Measurements from ENCODE around the gene HYLS1.

The HYLS1 gene

DNA sequence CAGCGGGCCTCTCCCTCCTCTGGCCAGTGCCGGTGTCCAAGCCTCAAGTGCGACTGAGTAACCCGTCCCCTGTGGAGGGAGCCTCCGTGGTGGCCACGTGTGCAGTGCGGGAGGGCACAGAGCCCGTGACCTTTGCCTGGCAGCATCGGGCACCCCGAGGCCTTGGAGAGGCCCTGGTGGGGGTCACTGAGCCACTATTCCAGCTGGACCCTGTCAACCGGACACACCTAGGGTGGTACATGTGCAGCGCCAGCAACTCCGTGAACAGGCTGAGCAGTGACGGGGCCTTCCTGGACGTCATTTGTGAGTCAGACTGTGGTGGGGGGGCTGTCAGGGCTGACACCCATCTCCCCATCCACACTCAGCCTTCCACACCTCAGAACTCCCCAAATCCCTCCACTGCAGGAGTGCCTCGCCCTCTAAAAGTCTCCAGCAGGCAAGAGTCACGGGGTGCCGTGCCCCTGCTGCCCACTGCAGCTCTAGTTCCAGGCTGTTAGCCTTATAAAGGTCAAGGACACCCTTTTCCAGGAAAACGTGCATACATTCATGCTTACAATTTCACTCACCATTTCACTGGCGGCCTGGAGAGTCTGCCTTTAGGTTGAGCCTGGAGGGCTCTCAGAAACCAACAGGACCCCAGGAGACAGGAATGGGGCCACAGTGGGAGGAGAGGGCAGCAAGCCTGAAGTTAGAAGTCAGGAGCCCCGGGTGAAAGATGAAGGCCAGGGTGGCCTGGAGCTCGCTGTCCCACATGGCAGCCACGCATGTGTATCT, 61.0 kb downstream of the HYLS1 start:
- Histone ChIP-seq H3K79me2 (ENCODE audit: insufficient read depth, low read depth) (no peaks in the 10 kb centered on the region), H4K20me1 (ENCODE audit: insufficient read depth) (no peaks in the 10 kb centered on the region), H3K4me2 (no peak overlapping the region), H2AFZ (ENCODE audit: low read depth) (no peak overlapping the region), H3K9ac (no peak overlapping the region), H3K27ac (no peak overlapping the region), H3K4me1 (ENCODE audit: low read depth, poor library complexity, severe bottlenecking) (no peaks in the 10 kb centered on the region), H3K4me3 (IDR thresholded peaks at IDR 0.05; ENCODE audit: insufficient read depth, low read depth, low read length) (no peak overlapping the region), H3K27me3 (ENCODE audit: insufficient read depth, low read depth) (no peaks in the 10 kb centered on the region), H3K36me3 (ENCODE audit: insufficient read depth) (no peaks in the 10 kb centered on the region)
- no peak for TF ChIP-seq CTCF (conservative IDR thresholded peaks at IDR 0.05; ENCODE audit: low read depth, low read length)

DNA sequence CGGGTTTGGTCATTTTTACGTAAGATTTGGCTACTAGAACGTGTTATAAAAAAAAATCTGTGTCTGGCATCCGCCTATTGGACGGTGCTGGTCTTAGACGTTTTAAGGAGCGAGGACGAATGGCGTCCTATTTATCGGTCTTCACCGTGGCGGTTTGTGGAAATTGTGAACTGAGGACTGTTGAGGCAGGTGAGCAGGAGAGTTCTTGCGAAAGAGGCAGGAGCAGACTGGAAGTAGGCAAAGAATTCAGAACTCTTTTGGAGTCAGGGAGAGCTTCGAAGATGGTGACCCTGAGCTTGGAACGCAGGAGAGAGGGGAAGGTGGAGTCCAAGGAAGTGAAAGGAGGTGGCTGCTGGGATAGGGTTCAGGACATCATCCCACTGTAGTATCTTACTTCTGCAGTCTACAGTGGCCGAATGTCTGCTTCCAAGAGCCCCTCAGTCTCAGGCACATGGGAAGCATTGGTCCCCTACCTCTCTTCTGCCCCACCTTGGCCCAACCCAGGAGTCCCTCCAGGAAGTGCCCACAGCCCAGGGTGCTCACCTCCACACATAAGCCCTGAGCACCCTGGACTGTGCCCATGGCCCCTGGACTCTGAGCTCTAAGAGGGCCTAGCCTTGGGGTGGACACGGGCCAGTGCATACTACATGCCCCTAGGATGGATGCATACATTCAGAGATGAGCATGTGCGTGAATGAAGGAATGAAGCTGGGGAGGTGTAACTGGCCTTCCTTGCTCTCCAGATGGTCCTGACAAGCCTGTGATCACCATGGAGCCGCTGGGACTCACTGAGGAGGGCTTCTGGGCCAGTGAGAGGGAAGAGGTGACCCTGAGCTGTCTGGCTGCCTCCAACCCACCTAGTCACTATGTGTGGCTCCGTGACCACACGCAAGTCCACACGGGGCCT, 62.1 kb downstream of the HYLS1 start:
- H3K9ac ChIP-seq, result no peak overlapping the region
- no peaks in the 10 kb centered on the region for H4K20me1 ChIP-seq (ENCODE audit: insufficient read depth)
- no peaks in the 10 kb centered on the region for H3K4me1 ChIP-seq (ENCODE audit: low read depth, poor library complexity, severe bottlenecking)
- no peak overlapping the region for H3K4me2 ChIP-seq
- no peaks in the 10 kb centered on the region for H3K79me2 ChIP-seq (ENCODE audit: insufficient read depth, low read depth)
- H3K36me3 ChIP-seq (ENCODE audit: insufficient read depth), result no peaks in the 10 kb centered on the region
- H3K27ac ChIP-seq, result no peak overlapping the region
- no peaks in the 10 kb centered on the region for H3K27me3 ChIP-seq (ENCODE audit: insufficient read depth, low read depth)
- TF ChIP-seq CTCF (conservative IDR thresholded peaks at IDR 0.05; ENCODE audit: low read depth, low read length), result no peak
- no peak overlapping the region for H3K4me3 ChIP-seq (IDR thresholded peaks at IDR 0.05; ENCODE audit: insufficient read depth, low read depth, low read length)
- no peak overlapping the region for H2AFZ ChIP-seq (ENCODE audit: low read depth)

DNA sequence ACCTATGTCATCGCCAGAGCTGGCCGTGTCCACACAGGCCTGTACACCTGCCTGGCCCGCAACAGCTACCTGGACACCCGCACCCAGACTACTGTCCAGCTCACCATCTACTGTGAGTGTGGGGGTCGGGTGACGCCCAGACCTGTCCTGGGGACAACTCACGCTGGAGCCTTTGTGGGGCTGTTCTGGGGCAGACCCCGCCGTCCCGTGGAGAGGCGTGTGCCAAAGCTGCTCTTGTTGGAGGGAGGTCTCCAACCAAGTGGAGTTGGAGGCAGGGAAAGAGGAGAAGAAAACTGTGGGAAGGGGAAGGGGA, 62.7 kb downstream of the HYLS1 start:
- H3K4me1 ChIP-seq (ENCODE audit: low read depth, poor library complexity, severe bottlenecking), result no peaks in the 10 kb centered on the region
- no peaks in the 10 kb centered on the region for H3K36me3 ChIP-seq (ENCODE audit: insufficient read depth)
- no peak overlapping the region for H3K4me3 ChIP-seq (IDR thresholded peaks at IDR 0.05; ENCODE audit: insufficient read depth, low read depth, low read length)
- no peak overlapping the region for H3K4me2 ChIP-seq
- no peak overlapping the region for H2AFZ ChIP-seq (ENCODE audit: low read depth)
- no peak overlapping the region for H3K9ac ChIP-seq
- no peaks in the 10 kb centered on the region for H3K79me2 ChIP-seq (ENCODE audit: insufficient read depth, low read depth)
- no peaks in the 10 kb centered on the region for H3K27me3 ChIP-seq (ENCODE audit: insufficient read depth, low read depth)
- no peaks in the 10 kb centered on the region for H4K20me1 ChIP-seq (ENCODE audit: insufficient read depth)
- no peak overlapping the region for H3K27ac ChIP-seq
- no peak for TF ChIP-seq CTCF (conservative IDR thresholded peaks at IDR 0.05; ENCODE audit: low read depth, low read length)
